Ascending aorta (tissue), 2 donors: ENCODE data around the gene NPAS1. TPM values are rescaled to one million over a fixed set of nuclear protein-coding genes. Genes with fewer than 3 reads are reported as not detected.

Source experiments
- DNase-seq, 2 donors: peaks; one replicate each; pipeline ENCODE4 v3.0.0-alpha.2; 2019; ENCODE audit warnings: low spot score in 2 of 2
- H3K27ac ChIP-seq, 2 donors: fragments of 200-600 bp; sonication (generic); one replicate each; pipeline ENCODE4 v1.5.1; 2016 to 2017; ENCODE audit warnings: mild to moderate bottlenecking in 1 of 2
- H3K27me3 ChIP-seq: fragments of 200-600 bp; sonication (generic); one replicate; pipeline ENCODE4 v1.5.1; 2017
- H3K36me3 ChIP-seq, 2 donors: fragments of 200-600 bp; sonication (generic); one replicate each; pipeline ENCODE4 v1.5.1; 2016
- H3K4me1 ChIP-seq, 2 donors: fragments of 200-600 bp; sonication (generic); one replicate each; pipeline ENCODE4 v1.5.1; 2016 to 2017; ENCODE audit warnings: mild to moderate bottlenecking in 1 of 2
- H3K4me3 ChIP-seq, 2 donors: fragments of 200-600 bp; sonication (generic); one replicate each; pipeline ENCODE4 v1.5.1; 2016 to 2017; ENCODE audit warnings: mild to moderate bottlenecking in 1 of 2
- H3K9me3 ChIP-seq, 2 donors: fragments of 200-600 bp; sonication (generic); one replicate each; pipeline ENCODE4 v1.5.1; 2016
- CTCF ChIP-seq, 3 experiments: fragments of 200-600 bp in 2 of 3; fragments of 450-650 bp in 1 of 3; sonication (generic) in 2 of 3; IDR thresholded peaks; one replicate each; pipeline ENCODE4 v1.5.1; 2016 to 2019; ENCODE audit warnings: antibody characterized with exemption in 3 of 3, mild to moderate bottlenecking in 1 of 3, moderate library complexity in 1 of 3
- intact Hi-C: fragments of 100-400 bp; cut with DNase I; formaldehyde crosslinking; loops from one replicate; pipeline ENCODE4 v1.15.1; 2023
- total RNA-seq: library from RNA; depleted of rRNA; stranded (reverse); fragments of >200 nt; gene quantifications from one replicate; pipeline ENCODE4 v1.1.0, GENCODE V29; 2016

The NPAS1 gene
- not detected for total RNA-seq

GRCh38 chr19:47019431-47020041, at the start of gene NPAS1:
Gene NPAS1 (plus strand): TSS chr19:47019837. CDS start chr19:47021048, 1,211 bp downstream.
- no peak for TF ChIP-seq CTCF (IDR thresholded peaks at IDR 0.05)
- Histone ChIP-seq H3K36me3 (no peaks in the 10 kb centered on the region), H3K9me3 (no peaks in the 10 kb centered on the region), H3K27me3 (peaks cover 16% of the 10 kb centered on the region), H3K4me1 (peaks cover 5 to 17% of the 10 kb centered on the region in 2 donors), H3K27ac (no peak within 1 kb of the TSS), H3K4me3 (peak within 1 kb of the TSS; percentile 54 to 56)
- intact Hi-C loops: loop anchor here (10.0 kb wide), 1 partner anchor 55 kb away; no protein-coding TSS in a partner anchor
- no peak for DNase-seq

- Histone ChIP-seq H3K9me3 (no peaks in the 10 kb centered on the region), H3K36me3 (no peaks in the 10 kb centered on the region), H3K27me3 (no peaks in the 10 kb centered on the region), H3K4me3 (no peak overlapping the region), H3K27ac (no peak overlapping the region), H3K4me1 (peaks cover 5 to 21% of the 10 kb centered on the region in 2 donors)
- TF ChIP-seq CTCF (IDR thresholded peaks at IDR 0.05): no peak
- intact Hi-C loops: no loop called here
- DNase-seq: no peak
These were observed 48.8 kb upstream of the NPAS1 start for GRCh38 chr19:46970815-46971214.

- Histone ChIP-seq H3K27ac (no peak overlapping the region), H3K9me3 (no peaks in the 10 kb centered on the region), H3K27me3 (no peaks in the 10 kb centered on the region), H3K36me3 (no peaks in the 10 kb centered on the region), H3K4me3 (no peak overlapping the region), H3K4me1 (peaks cover 15 to 31% of the 10 kb centered on the region in 2 donors)
- no peak for DNase-seq
- no peak for TF ChIP-seq CTCF (IDR thresholded peaks at IDR 0.05)
- intact Hi-C loops: no loop called here
These were observed 47.3 kb upstream of the NPAS1 start for GRCh38 chr19:46972311-46972710.

GRCh38 chr19:46974181-46974580, 45.5 kb upstream of the NPAS1 start:
- Histone ChIP-seq H3K4me1 (peaks cover 27 to 47% of the 10 kb centered on the region in 2 donors), H3K27me3 (no peaks in the 10 kb centered on the region), H3K9me3 (no peaks in the 10 kb centered on the region), H3K4me3 (no peak overlapping the region), H3K36me3 (no peaks in the 10 kb centered on the region), H3K27ac (peak overlapping the region in 1 of 2 donors; percentile 91)
- no peak for DNase-seq
- TF ChIP-seq CTCF (IDR thresholded peaks at IDR 0.05): no peak
- intact Hi-C loops: no loop called here

GRCh38 chr19:46975011-46975924, 44.4 kb upstream of the NPAS1 start:
- no peak for DNase-seq
- intact Hi-C loops: no loop called here
- Histone ChIP-seq H3K27ac (peak overlapping the region; percentile 89 to 91), H3K36me3 (no peaks in the 10 kb centered on the region), H3K4me3 (peak overlapping the region; percentile 17 to 24), H3K4me1 (peaks cover 27 to 58% of the 10 kb centered on the region in 2 donors), H3K9me3 (no peaks in the 10 kb centered on the region), H3K27me3 (no peaks in the 10 kb centered on the region)
- TF ChIP-seq CTCF (IDR thresholded peaks at IDR 0.05): no peak
